NK-92 (cell line): Measurements from ENCODE around the gene KRTAP5-11.
"Not testable (repeated sequence)": the region's sequence is repeated elsewhere in the genome, so short reads cannot be mapped to it uniquely, and the experiment has no call there.

Source experiments
- DNase-seq: peaks from one replicate; lab custom pipeline; 2025; ENCODE audit not compliant: unreplicated experiment; lab: John Stamatoyannopoulos, UW

Gene KRTAP5-11

DNA sequence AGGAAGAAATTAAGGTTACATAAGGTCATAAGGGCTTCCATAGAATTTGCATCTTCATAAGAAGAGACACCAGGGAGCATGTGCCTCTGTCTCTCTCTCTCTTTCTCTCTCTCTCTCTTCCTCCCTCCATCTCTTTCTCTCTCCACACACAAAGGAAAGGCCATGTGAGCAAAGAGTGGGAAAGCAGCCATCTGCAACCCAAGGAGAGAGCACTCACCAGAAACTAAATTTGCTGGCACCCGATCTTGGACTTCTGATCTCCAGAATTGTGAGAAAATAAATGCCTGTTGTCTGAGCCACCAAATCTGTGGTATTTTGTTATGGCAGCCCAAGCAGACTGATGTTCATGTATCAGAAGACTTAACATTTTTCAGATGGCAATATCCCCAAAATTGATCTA is 23.7 kb downstream of the KRTAP5-11 start:
- no peak for DNase-seq

DNA sequence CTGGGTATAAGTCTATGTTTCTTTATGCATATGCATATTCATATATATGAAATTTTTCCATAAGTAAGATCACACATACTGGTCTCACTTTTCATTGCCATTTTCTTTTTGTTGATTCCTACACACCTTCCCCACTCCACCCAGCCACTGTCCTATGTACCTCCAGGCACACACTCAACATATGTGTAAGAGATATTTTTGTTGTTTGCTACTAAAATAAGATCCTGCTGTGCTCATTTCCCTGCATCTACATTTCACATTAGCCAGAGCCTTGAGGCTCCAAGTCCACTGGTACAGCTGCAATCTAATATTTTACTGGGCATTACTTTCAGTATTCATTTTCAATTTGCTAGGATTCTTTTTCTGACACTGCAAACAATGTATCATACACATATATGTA is 25.4 kb downstream of the KRTAP5-11 start:
- no peak for DNase-seq

DNA sequence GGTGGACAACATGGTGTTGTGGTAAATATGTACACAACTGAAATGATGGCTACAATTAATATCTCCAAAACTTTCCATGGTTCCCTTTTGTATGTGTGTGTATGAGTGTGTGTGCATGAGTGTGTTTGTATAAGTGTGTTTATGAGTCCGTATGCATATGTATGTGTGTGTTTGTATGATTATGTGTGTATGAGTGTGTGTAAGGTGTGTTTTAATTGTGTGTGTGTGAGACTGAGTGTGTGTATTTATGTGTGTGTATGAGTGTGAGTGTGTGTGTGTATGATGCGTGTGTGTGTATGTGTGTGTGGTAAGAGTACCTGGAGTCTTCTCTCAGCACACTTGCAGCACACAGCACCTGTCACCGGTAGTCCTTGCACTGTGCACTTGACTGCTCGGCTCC is 26.7 kb downstream of the KRTAP5-11 start:
- DNase-seq: no peak

DNA sequence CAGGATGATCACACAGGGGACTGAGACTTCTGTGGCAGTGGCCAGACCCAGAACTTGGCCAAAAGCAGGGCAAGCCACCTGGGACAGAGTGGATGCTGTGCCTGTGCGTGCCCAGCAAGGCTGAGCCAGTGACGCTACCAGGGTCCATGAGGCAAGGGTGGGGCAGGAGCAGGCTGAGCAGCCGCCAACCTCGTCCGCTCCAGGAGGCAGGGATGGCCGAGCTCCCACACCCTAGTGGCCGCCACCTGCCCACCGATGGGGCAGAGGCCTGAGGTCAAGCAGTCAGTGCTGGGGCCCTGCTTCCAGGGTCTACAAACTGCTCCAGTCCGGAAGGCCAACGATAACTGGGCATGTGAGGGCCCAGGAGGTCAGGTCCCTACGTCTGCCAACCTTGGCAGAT is 27.2 kb downstream of the KRTAP5-11 start:
- DNase-seq: no peak

DNA sequence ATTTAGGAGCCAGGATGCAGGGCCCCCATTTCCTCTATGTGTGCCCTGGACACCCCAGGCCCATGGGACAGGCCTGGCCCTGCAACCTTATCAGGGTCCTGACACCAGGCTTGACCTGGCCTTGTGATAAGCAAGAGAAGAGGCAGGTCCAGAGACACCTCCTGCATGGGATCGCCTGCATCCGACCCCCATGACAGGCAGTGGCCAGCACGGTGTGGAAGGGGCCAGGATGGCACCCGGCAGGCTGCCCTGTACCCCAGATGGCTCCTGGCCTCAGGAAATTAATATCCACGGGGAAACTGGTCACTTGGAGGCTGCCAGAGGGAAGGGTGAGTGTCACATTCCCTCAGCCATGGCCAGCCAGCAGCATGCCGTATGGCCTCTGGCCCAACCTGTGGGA is 27.7 kb downstream of the KRTAP5-11 start:
- DNase-seq: no peak

DNA sequence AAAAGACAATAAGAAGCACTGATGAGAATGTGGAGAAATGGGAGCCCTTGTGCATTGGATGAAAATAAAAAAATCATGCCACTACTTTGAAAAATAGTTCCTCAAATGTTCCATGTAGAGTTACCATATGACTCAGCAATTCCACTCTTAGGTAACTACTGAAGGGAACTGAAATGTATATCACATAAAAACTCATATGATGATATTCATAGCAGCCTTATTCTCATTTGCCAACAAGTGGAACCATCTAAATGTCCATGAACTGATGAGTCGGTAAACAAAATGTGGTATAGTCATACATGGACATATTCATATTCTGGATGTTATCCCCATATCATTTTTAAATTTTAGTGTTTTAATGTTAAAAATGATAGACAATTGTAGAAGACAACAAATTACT is 31.0 kb downstream of the KRTAP5-11 start:
- DNase-seq: no peak

DNA sequence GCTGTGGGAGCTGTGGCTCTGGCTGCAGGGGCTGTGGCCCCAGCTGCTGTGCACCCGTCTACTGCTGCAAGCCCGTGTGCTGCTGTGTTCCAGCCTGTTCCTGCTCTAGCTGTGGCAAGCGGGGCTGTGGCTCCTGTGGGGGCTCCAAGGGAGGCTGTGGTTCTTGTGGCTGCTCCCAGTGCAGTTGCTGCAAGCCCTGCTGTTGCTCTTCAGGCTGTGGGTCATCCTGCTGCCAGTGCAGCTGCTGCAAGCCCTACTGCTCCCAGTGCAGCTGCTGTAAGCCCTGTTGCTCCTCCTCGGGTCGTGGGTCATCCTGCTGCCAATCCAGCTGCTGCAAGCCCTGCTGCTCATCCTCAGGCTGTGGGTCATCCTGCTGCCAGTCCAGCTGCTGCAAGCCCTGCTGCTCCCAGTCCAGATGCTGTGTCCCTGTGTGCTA is 33.9 kb downstream of the KRTAP5-11 start:
- DNase-seq: no peak

DNA sequence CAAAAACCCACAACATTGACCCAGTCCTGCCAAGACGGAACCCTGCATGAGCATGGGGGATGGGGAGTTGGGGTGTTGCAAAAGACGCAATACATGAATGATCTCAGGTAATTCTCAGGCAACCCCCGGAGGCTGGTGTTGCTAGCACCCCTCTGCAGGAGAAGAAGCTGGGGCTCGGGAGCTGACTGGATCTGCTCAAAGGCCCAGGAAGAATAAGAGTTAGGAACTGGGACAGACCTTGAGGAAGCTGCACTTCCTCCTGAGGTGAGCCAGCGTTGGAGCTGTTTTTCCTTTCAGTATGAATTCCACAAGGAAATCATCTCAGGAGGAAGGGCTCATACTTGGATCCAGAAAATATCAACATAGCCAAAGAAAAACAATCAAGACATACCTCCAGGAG is 34.6 kb downstream of the KRTAP5-11 start, which contains the start of gene KRTAP5-9:
TSS of gene KRTAP5-9 (plus strand) at position 301 of the 400 bp plus-strand sequence. CDS start 238 bp downstream, outside the sequence.
- DNase-seq: no peak

DNA sequence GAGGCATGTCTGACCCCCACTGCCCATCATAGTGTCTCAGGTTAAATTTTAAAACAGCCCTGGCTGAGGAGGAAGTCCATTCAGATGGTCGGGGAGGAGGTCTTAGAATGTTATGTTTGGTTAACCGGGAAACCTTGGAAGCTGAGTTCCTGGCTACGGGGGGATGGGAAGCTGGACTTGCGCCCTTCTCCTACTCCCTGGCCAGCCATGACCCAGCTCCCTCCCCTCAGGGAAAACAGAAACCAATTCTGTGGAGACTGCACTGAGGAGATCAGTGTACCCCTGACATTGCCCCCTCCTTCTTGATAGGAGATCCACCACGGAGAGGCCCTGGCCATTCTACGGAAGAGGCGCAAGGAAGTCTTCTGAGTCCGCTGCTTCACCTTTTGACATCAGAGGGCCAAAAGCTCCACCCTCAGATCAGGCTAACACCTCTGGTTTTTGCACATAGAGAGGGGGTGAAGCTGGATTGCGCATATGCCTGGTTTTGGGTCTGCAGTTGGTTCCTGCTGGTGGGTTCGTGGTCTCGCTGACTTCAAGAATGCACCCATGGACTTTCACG is 37.2 kb downstream of the KRTAP5-11 start:
- no peak for DNase-seq

DNA sequence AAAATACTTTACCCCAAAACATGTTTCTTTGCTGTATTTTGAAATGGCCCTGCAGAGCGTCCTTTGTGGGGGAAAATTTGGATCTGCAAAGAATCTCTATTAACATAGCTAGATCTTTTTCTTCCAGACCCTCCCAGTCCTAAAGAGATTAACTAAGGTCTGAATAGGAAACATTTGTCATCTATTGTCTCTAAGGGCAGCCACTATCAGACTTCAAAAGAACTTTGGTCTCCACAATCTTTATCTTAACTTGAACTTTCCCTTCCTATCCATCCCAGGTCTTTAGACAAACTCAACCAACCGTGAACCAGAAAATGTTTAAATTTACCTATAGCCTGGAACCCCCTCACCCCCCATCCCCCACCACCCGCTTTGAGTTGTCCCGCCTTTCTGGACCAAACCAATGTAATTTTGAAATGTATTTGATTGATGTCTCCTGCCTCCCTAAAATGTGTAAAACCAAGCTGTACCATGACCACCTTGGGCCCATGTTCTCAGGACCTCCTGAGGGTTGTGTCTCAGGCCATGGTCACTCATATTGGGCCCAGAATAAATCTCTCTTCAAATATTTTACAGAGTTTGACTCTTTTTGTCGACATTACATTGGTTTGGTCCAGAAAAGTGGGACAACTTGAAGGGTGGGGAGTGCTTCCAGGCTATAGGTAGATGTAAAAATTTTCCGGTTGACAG is 38.0 kb downstream of the KRTAP5-11 start:
- no peak for DNase-seq

DNA sequence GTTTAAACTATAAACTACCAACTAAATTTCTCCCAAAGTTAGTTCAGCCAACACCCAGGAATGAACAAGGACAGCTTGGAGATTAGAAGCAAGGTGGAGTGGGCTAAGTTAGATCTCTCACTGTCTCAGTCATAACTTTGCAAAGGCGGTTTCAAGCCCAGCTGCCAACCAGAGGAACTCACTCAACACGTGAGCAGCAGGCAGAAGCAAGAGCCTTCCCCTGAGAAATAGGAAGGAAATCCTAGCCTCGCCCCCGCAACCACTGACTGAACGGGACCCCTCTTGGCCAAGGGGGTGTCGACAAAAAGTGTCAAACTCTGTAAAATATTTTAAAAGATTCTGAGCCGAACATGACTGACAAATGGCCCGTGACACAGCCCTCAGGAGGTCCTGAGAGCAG is 38.8 kb downstream of the KRTAP5-11 start:
- no peak for DNase-seq

DNA sequence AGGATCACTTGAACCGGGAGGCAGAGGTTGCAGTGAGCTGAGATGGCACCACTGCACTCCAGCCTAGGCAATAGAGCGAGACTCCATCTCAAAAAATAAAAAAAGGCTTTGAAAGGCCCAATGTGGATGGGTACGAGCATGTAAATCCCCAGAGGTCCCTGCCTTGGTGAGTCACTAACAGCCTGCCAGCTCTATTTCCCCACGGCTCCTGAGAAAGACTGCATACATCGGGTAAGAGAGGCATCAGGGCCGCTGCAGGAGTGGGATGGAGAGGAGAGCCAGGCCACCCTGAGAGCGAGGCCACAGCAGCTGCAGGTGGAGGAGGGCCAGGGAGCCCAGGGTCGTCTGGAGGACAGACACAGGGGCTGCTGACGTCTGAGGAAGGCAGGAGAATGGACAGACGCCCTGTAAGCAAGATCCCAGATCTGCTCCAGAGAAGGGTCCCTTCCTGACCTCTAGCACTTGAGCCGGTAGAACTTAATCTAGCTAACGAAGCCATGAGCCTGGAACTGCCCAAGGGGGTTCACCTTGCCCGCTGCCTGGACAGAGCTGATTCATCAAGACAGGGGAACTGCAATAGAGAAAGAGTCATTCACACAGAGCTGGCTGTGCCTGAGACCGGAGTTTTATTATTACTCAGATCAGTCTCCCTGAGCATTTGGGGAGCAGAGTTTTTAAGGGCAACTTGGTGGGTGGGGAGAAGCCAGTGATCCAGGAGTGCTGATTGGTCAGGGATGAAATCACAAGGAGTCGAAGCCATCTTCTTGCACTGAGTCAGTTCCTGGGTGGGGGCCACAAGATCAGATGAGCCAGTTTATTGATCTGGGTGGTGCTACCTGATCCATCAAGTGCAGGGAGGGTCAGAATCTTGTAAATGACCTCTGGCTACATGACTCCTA is 39.5 kb downstream of the KRTAP5-11 start:
- no peak for DNase-seq

DNA sequence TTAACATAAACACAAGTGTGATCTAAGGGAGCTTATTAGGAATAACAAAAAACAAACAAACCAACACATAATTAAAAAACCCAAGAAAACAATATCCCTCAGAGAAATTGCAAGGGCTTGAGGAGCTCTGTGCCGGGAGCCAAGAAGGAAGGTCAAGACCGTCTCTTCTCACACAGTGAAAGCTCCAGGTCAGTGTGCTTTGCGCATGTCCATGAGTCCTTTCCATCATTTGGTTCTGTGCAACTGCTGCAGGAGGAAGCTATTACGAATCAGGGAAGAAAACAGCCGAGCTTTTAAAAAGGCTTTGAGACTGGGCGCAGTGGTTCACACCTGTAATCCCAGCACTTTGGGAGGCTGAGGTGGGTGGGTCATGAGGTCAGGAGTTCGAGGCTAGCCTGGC is 40.3 kb downstream of the KRTAP5-11 start:
- no peak for DNase-seq

DNA sequence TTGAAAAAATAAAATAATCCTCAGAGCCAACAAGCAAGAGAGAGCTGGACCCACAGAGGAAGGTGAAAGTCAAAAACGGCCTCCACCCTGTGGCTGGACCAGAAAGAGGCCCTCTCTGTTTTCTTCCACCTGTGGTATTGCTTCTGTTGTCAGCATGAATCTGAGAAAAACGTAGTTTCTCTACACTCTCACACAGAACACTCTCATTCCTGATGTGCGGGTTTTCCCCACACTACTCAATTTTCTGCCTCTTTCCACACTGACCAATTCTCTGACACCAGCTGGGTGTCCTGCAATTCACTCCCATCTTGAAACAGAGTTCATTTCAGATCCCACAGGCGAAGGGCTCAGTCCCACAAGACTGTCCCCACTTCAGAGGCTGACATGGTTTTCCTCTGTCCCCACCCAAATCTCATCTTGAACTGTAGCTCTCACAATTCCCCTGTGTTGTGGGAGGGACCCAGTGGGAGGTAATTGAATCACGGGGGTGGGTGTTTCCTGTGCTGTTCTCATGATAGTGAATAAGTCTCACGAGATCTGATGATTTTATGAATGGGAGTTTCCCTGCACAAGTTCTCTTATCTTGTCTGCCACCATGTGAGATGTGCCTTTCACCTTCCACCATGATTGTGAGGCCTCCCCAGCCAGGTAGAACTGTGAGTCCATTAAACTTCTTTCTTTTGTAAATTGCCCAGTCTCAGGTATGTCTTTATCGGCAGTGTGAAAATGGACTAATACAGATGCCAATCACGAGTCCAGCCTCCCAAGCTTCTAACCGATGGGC is 42.0 kb downstream of the KRTAP5-11 start:
- not testable (repeated sequence) for DNase-seq

DNA sequence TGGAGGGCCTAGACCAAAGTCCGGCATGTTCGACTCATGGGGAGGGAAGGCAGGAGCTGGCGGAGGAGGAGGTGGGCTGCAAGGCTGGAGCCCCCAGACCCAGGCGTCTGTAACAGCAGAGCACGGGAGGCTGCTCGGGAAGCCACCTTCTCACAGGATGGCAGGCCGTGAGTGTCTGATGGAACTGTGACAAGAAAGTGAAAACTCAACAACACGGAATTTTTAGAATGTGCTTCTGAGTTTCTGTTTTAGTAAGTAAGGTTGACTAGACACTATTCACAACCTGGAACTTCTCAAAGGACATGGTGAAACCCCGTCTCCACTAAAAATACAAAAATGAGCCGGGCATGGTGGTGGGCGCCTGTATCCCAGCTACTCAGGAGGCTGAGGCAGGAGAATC is 42.7 kb downstream of the KRTAP5-11 start:
- DNase-seq: not testable (repeated sequence)

DNA sequence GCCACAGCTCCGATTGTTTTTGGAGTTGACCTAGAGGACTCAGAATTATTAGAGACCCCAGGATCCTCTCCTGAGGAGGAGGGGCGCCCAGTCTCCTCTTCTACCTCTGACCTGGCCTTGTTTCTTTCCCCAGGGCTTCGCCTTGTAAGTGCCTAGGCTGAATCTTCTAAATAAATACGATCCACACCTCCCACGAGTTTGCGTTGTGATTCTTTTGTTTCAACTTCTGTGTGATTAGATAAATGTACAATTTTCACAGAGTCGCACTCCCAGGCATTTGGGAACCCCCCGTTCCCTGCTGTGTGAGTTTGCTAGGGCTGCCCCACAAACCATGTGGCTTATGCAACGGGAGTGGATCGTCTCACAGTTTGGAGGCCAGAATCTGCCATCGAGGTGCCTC is 43.7 kb downstream of the KRTAP5-11 start:
- no peak for DNase-seq

DNA sequence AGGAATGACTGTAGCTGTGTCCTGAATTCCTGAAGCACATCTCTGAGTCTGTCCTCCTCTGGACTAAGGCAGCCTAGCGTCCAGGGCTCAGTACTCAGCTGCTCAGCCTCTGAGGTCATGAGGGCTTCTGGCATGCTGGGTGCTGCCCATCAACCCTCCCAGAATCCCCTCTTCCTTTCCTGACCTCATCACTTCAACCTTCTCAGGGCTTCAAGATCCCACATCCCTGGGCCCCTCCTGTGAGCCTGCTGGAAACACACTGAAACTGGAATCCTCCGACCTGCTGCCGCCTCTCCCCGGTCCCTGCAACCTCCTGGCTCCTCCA is 44.0 kb downstream of the KRTAP5-11 start:
- DNase-seq: no peak

DNA sequence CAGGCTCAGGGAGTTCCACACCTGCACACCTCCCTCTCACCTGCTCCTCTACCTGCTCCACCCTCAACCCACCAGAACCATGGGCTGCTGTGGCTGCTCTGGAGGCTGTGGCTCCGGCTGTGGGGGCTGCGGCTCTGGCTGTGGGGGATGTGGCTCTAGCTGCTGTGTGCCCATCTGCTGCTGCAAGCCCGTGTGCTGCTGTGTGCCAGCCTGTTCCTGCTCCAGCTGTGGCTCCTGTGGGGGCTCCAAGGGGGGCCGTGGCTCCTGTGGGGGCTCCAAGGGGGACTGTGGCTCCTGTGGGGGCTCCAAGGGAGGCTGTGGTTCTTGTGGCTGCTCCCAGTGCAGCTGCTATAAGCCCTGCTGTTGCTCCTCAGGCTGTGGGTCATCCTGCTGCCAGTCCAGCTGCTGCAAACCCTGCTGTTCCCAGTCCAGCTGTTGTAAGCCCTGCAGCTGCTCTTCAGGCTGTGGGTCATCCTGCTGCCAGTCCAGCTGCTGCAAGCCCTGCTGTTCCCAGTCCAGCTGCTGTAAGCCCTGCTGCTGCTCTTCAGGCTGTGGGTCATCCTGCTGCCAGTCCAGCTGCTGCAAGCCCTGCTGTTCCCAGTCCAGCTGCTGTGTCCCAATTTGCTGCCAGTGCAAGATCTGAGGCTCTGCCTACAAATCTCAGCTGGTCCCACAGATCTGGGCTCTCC is 44.6 kb downstream of the KRTAP5-11 start, which contains the start of gene KRTAP5-8:
TSS of gene KRTAP5-8 (plus strand) at position 49 of the 689 bp plus-strand sequence. CDS start at position 80, 31 bp downstream.
- not testable (repeated sequence) for DNase-seq

DNA sequence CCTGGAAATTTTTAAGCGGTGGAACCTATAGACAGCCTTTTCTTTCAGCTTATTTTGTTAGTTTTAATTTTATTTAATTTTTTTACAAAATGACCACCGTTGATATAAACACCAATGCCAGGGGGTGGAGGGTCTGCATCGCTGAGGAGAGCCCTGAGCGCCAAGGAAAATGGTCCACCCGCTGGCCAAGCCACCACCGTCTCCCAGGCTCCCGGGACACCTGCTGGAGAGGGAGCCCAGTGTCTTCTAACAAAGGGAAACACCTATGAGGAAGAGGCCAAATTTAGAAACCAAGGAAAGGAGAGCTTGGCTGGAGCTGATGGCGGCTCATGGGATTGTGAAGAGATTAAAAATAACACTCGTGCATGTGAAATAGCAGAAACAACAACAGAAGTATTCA is 45.1 kb downstream of the KRTAP5-11 start:
- DNase-seq: no peak

DNA sequence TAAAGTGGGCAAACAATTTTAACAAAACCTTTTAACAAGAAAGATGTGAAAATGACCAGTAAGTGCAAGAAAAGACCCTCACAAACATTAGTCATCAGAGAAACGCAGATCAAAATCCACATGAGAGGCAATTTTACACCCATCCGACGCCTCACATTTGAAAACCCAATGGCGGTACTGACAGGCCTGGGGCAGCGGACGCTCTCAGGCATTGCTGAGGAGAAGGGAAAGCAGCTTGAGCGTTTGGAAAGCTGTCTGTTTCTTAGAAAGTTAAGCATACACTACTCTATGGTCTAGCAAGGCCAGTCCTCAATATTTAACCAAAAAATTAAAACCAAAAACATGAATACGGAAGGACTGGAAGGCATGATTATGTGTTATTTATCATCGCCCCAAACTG is 46.9 kb downstream of the KRTAP5-11 start:
- DNase-seq: no peak
